Measurements from ENCODE around the gene IGF1.
"Not testable (repeated sequence)": the region's sequence is repeated elsewhere in the genome, so short reads cannot be mapped to it uniquely, and the experiment has no call there.

The IGF1 gene

GRCh38 chr12:102379346-102380162 is 100.8 kb downstream of the IGF1 start:
- DNase-seq (ENCODE audit: low read depth): no peak

DNA sequence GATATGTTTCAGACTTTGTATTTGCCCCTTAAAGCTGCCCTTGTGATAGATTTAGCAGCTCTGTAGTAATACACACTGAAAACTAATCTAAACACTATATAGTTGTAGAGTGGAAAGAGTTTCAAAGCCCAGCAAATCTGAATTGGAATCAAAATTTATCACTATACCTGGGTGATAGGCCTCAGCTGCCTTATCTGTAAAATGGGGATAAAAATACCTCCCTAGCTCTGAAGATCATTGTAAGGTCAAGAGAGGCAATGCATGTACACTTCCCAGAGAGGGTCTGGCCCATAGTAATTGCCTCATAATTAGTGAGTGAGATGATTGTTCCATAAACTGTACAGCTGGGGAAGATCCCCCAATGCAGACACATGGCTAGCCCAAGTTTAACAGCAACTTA is 103.6 kb downstream of the IGF1 start:
- DNase-seq (ENCODE audit: low read depth): no peak

- DNase-seq (ENCODE audit: low read depth): no peak
Measured at GRCh38 chr12:102376181-102376747, 104.1 kb downstream of the IGF1 start.

DNA sequence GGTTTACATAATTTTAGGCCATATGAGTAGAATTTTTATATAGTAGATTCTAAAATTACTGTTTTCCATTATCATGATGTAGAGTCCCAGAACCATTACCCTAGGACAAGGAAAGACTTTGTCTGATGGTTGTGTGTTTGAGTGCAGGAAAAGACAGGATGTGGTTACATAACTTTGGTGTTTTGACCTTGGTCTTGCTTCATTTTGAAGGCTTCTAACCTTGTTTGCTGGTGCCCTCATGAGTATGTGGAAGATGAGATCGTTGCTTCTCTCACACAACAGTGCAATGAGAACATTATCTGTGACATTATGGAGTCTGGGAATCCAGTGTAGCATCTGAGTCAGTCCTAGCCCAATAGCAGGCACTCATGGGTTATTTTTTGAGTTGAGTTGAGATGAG is 106.2 kb downstream of the IGF1 start:
- DNase-seq (ENCODE audit: low read depth): no peak

GRCh38 chr12:102372087-102372486 is 108.3 kb downstream of the IGF1 start:
- no peak for DNase-seq (ENCODE audit: low read depth)

GRCh38 chr12:102371165-102371564 is 109.2 kb downstream of the IGF1 start:
- no peak for DNase-seq (ENCODE audit: low read depth)

GRCh38 chr12:102369876-102370275 is 110.5 kb downstream of the IGF1 start:
- DNase-seq (ENCODE audit: low read depth): no peak

DNA sequence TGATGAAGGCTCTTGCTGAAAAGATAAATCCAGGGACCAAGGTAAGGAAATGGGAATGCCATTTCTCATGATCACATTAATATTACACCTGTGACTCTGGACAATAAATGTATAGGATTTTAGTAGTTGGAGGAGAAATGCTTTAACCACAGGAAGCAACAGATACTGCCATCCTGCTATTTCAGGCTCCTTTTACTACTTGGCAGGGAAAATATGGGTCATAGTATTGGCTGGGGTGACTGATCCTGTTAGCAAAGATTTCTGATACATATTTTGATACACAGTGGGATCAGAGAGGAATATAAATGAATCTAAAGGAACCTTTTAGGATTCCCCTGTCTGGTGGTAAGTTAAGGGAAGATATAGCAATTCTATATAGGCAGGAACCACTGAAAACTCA is 115.0 kb downstream of the IGF1 start:
- DNase-seq (ENCODE audit: low read depth): no peak

- DNase-seq (ENCODE audit: low read depth): no peak
Measured at GRCh38 chr12:102364709-102365108, 115.7 kb downstream of the IGF1 start.

- no peak for DNase-seq (ENCODE audit: low read depth)
Measured at GRCh38 chr12:102356690-102357089, 123.7 kb downstream of the IGF1 start.

DNA sequence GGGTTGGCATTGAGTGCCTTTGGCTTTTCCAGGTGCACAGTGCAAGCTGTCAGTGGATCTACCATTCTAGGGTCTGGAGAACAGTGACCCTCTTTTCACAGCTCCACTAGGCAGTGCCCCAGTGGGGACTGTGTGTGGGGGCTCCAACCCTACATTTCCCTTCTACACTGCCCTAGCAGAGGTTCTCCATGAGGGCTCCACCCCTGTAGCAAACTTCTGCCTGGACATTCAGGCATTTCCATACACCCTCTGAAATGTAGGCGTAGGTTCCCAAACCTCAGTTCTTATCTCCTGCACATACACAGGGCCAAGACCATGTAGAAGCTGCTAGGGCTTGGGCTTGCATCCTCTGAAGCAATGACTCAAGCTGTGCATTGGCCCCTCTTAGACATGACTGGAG is 126.1 kb downstream of the IGF1 start:
- not testable (repeated sequence) for DNase-seq (ENCODE audit: low read depth)

GRCh38 chr12:102351322-102351721 is 129.0 kb downstream of the IGF1 start:
- no peak for DNase-seq (ENCODE audit: low read depth)

GRCh38 chr12:102350070-102350469 is 130.3 kb downstream of the IGF1 start:
- DNase-seq (ENCODE audit: low read depth): no peak

GRCh38 chr12:102349079-102349478 is 131.3 kb downstream of the IGF1 start:
- DNase-seq (ENCODE audit: low read depth): no peak

GRCh38 chr12:102347811-102348210 is 132.6 kb downstream of the IGF1 start:
- DNase-seq (ENCODE audit: low read depth): no peak

Data from fibroblast of the conjunctiva (primary cell).